Smooth muscle cell (in vitro differentiated cells): ENCODE results near the gene JMJD8. TPM values are rescaled to one million over a fixed set of nuclear protein-coding genes. Genes with fewer than 3 reads are reported as not detected.

ENCODE experiments used
- DNase-seq: peaks from one replicate; lab custom pipeline; 2025; ENCODE audit not compliant: unreplicated experiment; lab: John Stamatoyannopoulos, UW
- H2AFZ ChIP-seq: fragments of 200-600 bp; sonication (generic); 2 replicates; pipeline ENCODE4 v1.6.0; 2016; ENCODE audit warnings: antibody characterized with exemption, low read depth, mild to moderate bottlenecking
- H3F3A ChIP-seq: fragments of 200-600 bp; sonication (generic); 2 replicates; pipeline ENCODE4 v1.6.0; 2017; ENCODE audit warnings: antibody characterized with exemption, low read depth
- H3K27ac ChIP-seq: fragments of 200-600 bp; sonication (generic); 2 replicates; pipeline ENCODE4 v1.5.1; 2016; ENCODE audit warnings: low read depth, mild to moderate bottlenecking
- H3K27me3 ChIP-seq: fragments of 200-600 bp; sonication (generic); 2 replicates; pipeline ENCODE4 v1.6.1; 2016; ENCODE audit warnings: low read depth, mild to moderate bottlenecking
- H3K36me3 ChIP-seq: fragments of 200-600 bp; sonication (generic); 2 replicates; pipeline ENCODE4 v1.5.1; 2016; ENCODE audit warnings: low read depth
- H3K4me1 ChIP-seq: fragments of 200-600 bp; sonication (generic); 2 replicates; pipeline ENCODE4 v1.5.1; 2016; ENCODE audit warnings: low read depth
- H3K4me2 ChIP-seq: fragments of 200-600 bp; sonication (generic); 2 replicates; pipeline ENCODE4 v1.6.0; 2016; ENCODE audit warnings: mild to moderate bottlenecking
- H3K4me3 ChIP-seq: fragments of 200-600 bp; sonication (generic); 2 replicates; pipeline ENCODE4 v1.5.1; 2016; ENCODE audit warnings: mild to moderate bottlenecking
- H3K79me2 ChIP-seq: fragments of 200-600 bp; sonication (generic); 2 replicates; pipeline ENCODE4 v1.6.0; 2016; ENCODE audit warnings: low read depth, mild to moderate bottlenecking
- H3K9ac ChIP-seq: fragments of 200-600 bp; sonication (generic); 2 replicates; pipeline ENCODE4 v1.6.0; 2016; ENCODE audit warnings: low read depth
- H3K9me3 ChIP-seq: fragments of 200-600 bp; sonication (generic); replicated peaks from 2 replicates; pipeline ENCODE4 v1.5.1; 2016; ENCODE audit warnings: low read depth
- H4K20me1 ChIP-seq: fragments of 200-600 bp; sonication (generic); 2 replicates; pipeline ENCODE4 v1.6.0; 2016; ENCODE audit warnings: low read depth
- WGBS: methylation state at CpG from one replicate; pipeline ENCODE4 v1.1.7; 2016; ENCODE audit warnings: low lambda C conversion rate; 5-methylcytosine and 5-hydroxymethylcytosine counted together
- polyA plus RNA-seq: library from polyadenylated mRNA; unstranded; fragments of >200 nt; fragmentation: Nextera tagmentation; extraction: Ambion mirVana; gene quantifications from 2 replicates; pipeline ENCODE4 v1.2.1, GENCODE V29; 2016
- total RNA-seq: library from RNA; depleted of rRNA; stranded (reverse); fragments of >200 nt; gene quantifications from 2 replicates; pipeline ENCODE4 v1.2.3, GENCODE V29; 2014
- TF ChIP-seq, protein P1 (sequence below): fragments of 200-600 bp; sonication (generic); IDR thresholded peaks from 2 replicates; pipeline ENCODE4 v1.5.1; 2017; ENCODE audit warnings: borderline replicate concordance, mild to moderate bottlenecking, antibody characterized with exemption; ENCODE audit not compliant: insufficient read depth, poor library complexity, severe bottlenecking

The JMJD8 gene
- total and polyA plus RNA-seq, 2 experiments from 2014 or later: 42.9 to 95.1 TPM

DNA sequence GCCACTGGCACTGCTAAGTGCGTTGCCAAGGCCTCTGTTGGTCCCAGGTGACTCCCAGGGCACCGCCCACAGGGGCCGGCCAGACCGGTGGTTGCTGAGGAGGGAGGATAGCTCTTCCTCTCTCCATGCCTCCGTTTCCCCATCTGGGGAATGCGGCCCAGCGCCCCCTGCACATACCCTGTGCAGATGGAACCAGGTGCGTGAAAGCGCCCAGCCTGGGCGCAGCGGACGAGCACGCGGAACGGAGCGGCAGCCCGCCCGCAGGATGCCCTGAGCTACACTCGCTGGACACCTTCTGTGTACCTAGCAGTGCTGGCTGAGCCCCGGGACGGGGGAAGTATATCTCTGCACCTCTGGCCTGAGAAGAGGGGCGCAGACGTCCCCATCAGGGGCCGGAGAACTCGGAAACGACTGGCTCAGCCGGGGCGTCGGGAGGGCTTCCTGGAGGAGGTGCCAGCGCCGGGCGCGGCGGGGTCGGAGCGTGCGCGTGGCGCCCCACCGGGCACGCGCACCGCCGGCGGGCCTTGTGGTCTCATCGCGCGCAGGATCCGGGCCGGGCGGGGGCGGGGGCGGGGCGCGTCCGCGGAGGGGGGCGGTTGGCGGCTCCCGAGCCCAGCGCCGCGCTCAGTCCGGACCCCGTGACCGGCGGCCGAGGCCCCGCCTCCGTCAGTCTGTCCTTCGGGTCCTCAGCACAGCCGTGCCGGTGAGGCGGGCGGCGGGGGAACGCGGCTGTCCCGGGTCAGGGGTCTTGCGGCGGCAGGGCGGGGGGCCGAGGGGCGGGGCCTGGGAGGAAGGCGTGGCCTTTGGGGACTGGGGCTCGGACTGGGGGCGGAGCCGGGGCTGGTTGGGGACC is 42.5 kb upstream of the JMJD8 start, which contains the start of the genes CCDC78 and HAGHL:
CCDC78 (minus strand) TSS at position 6 of the 853 bp plus-strand sequence. CDS start 76 bp downstream, outside the sequence.
HAGHL (plus strand) TSS at position 669 of the 853 bp plus-strand sequence. CDS start 404 bp downstream, outside the sequence.
- no peaks in the 10 kb centered on the region for H3K79me2 ChIP-seq
- peak within 1 kb of the TSS; percentile 30 for H2AFZ ChIP-seq
- DNase-seq: peak; percentile 34
- H3K9me3 ChIP-seq: no peaks in the 10 kb centered on the region
- no peaks in the 10 kb centered on the region for H3K27me3 ChIP-seq
- H3K4me3 ChIP-seq: peak within 1 kb of the TSS; percentile 69
- H3F3A ChIP-seq: peaks cover 4% of the 10 kb centered on the region
- no peak within 1 kb of the TSS for H3K27ac ChIP-seq
- TF ChIP-seq, protein P1, sequence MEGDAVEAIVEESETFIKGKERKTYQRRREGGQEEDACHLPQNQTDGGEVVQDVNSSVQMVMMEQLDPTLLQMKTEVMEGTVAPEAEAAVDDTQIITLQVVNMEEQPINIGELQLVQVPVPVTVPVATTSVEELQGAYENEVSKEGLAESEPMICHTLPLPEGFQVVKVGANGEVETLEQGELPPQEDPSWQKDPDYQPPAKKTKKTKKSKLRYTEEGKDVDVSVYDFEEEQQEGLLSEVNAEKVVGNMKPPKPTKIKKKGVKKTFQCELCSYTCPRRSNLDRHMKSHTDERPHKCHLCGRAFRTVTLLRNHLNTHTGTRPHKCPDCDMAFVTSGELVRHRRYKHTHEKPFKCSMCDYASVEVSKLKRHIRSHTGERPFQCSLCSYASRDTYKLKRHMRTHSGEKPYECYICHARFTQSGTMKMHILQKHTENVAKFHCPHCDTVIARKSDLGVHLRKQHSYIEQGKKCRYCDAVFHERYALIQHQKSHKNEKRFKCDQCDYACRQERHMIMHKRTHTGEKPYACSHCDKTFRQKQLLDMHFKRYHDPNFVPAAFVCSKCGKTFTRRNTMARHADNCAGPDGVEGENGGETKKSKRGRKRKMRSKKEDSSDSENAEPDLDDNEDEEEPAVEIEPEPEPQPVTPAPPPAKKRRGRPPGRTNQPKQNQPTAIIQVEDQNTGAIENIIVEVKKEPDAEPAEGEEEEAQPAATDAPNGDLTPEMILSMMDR: no peak
- peaks cover 10% of the 10 kb centered on the region for H3K4me1 ChIP-seq
- 5% methylated on average over 43 of the region's 88 CpGs for WGBS
- H3K4me2 ChIP-seq: peak within 1 kb of the TSS; percentile 99
- H3K9ac ChIP-seq: peak within 1 kb of the TSS; percentile 35
- peaks cover 7% of the 10 kb centered on the region for H4K20me1 ChIP-seq
- no peaks in the 10 kb centered on the region for H3K36me3 ChIP-seq

DNA sequence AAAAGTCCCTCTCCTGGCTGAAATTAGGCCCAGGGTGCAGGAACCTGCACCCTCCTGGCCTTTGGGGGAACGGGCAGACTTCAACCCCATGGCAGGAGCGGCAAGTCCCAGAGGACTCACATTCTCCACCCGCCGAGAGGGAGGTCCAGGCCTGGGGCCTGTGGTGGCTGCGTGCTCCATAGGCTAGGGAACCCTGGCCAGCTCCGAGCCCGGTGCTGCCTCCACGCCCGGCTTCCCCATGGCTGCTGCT is 42.0 kb upstream of the JMJD8 start:
- Histone ChIP-seq H3K27me3 (no peaks in the 10 kb centered on the region), H2AFZ (no peak overlapping the region), H3K9ac (no peak overlapping the region), H3K4me1 (peaks cover 10% of the 10 kb centered on the region), H3K4me3 (no peak overlapping the region), H3K4me2 (no peak overlapping the region), H3F3A (peaks cover 4% of the 10 kb centered on the region), H3K9me3 (no peaks in the 10 kb centered on the region), H3K27ac (no peak overlapping the region), H4K20me1 (peaks cover 10% of the 10 kb centered on the region), H3K36me3 (no peaks in the 10 kb centered on the region), H3K79me2 (no peaks in the 10 kb centered on the region)
- TF ChIP-seq, protein P1: no peak
- no peak for DNase-seq
- 34% methylated on average over 9 of the region's 9 CpGs for WGBS

GRCh38 chr16:725463-726187 is 41.5 kb upstream of the JMJD8 start:
- no peak overlapping the region for H3K27ac ChIP-seq
- WGBS: 91% methylated on average over 23 of the region's 23 CpGs
- H3K36me3 ChIP-seq: no peaks in the 10 kb centered on the region
- H3K4me3 ChIP-seq: no peak overlapping the region
- H3F3A ChIP-seq: peaks cover 4% of the 10 kb centered on the region
- no peak for DNase-seq
- no peaks in the 10 kb centered on the region for H3K27me3 ChIP-seq
- H3K4me1 ChIP-seq: peaks cover 10% of the 10 kb centered on the region
- H3K9ac ChIP-seq: no peak overlapping the region
- no peak overlapping the region for H3K4me2 ChIP-seq
- peaks cover 10% of the 10 kb centered on the region for H4K20me1 ChIP-seq
- H3K79me2 ChIP-seq: no peaks in the 10 kb centered on the region
- H2AFZ ChIP-seq: no peak overlapping the region
- no peaks in the 10 kb centered on the region for H3K9me3 ChIP-seq
- TF ChIP-seq, protein P1: no peak
